Activated CD8-positive, alpha-beta memory T cell treated with anti-CD3 and anti-CD28 coated beads for 1 hour (primary cell): ENCODE results near the gene C9.
"Not testable (repeated sequence)": the region's sequence is repeated elsewhere in the genome, so short reads cannot be mapped to it uniquely, and the experiment has no call there.

ENCODE experiments used
- DNase-seq, 2 donors: peaks; one replicate each; pipeline ENCODE4 v3.0.0-alpha.2; 2020; ENCODE audit warnings: low read depth in 1 of 2; ENCODE audit errors: extremely low read depth in 1 of 2

The C9 gene

GRCh38 chr5:39373791-39374190 is 9.5 kb upstream of the C9 start:
- no peak for DNase-seq

- no peak for DNase-seq
Observed at GRCh38 chr5:39371367-39371635, 7.0 kb upstream of the C9 start.

GRCh38 chr5:39370555-39371366 is 6.5 kb upstream of the C9 start:
- DNase-seq, result no peak

- DNase-seq, result no peak
Observed at GRCh38 chr5:39369123-39369815, 5.0 kb upstream of the C9 start.

DNA sequence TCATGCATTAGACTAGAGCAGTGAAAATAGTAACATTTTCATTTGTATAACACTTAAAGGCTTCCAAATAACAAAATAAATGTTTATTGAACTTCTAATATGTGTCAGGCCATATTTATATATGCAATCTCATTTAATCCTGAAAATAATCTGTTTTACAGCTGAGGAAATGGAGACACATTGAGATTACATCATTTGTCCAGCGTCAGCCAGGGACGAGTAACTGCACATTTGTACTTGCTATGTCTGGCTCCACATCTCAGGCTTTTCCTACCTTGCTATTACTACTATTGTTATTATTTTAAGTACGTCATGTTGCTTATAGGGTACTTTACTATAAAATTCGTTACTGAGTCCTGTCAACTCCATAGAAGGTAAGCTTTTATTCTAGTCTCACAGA is 3.8 kb upstream of the C9 start:
- DNase-seq, result no peak

GRCh38 chr5:39367711-39368110 is 3.4 kb upstream of the C9 start:
- no peak for DNase-seq

GRCh38 chr5:39363217-39363616 is 1.1 kb downstream of the C9 start:
- DNase-seq, result no peak

- DNase-seq, result no peak
Observed at GRCh38 chr5:39362646-39363045, 1.6 kb downstream of the C9 start.

DNA sequence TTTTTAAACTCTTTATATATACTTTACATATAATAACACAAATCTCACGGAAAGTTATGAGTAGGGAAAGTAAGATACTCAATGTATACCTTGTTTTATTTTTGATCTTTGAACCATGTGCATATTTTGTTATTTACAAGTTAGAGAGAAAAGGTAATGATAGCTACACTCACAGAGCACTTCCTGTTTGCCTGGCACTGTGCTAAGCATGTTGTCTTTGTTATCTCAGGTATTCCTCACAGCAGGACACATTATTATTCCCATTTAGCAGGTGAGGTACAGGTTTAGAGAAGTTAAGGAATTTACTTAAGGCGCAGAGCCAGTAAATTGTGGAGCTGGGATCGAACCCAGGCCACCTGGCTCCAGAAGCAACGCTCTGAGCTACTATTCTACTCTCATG is 3.0 kb downstream of the C9 start:
- no peak for DNase-seq

- DNase-seq, result no peak
Observed at GRCh38 chr5:39360471-39361111, 3.7 kb downstream of the C9 start.

GRCh38 chr5:39356263-39356662 is 8.0 kb downstream of the C9 start:
- DNase-seq, result no peak

- no peak for DNase-seq
Observed at GRCh38 chr5:39355324-39355723, 9.0 kb downstream of the C9 start.

DNA sequence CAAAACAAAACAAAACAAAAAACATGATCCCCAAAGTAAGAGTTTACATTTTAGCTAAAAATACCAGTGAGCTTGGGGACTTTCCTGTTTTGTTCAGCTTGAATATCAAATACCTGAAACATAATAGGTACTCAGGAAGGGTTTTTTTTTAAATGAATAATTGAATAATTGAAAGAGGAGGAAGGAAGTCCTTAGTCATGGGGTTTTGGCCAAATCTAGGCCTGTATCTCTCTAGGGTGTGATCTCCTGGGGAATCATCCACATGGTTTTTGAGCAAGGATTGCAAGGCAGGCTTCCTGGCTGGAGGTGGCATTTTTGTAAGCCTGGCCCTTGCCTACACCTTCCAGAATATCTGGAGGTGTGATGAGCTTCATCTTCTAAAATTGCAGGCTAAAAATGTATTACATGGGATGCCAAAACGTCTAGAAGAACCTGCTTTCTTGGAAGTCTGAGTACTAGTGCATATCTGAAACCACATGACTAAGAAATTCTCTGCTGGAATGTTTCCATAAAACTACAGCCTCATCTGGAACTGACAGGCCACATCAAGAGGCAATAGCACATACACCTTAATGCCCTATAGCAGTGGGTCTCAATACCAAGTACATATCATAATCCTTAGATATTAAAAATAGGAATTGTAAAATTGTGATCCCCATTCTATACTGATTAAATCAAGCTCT is 10.4 kb downstream of the C9 start:
- DNase-seq, result no peak

DNA sequence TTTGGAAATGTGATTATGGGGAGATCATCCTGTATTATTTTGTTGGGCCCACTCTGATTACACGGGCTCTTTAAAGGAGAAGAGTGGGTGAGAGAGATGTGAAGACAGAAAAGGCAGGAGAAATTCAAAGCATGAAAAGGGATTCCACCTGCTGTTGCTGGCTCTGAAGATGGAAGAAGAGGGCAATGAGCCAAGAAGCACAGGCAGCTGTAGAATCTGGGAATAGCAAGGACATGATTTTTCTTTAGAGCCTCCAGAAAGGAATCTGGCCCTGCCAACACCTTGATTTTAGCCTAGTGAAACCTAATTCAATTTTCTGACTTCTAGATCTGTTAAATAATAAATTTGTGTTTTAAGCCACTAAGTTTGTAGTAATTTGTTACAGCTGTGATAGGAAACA is 11.3 kb downstream of the C9 start:
- no peak for DNase-seq

DNA sequence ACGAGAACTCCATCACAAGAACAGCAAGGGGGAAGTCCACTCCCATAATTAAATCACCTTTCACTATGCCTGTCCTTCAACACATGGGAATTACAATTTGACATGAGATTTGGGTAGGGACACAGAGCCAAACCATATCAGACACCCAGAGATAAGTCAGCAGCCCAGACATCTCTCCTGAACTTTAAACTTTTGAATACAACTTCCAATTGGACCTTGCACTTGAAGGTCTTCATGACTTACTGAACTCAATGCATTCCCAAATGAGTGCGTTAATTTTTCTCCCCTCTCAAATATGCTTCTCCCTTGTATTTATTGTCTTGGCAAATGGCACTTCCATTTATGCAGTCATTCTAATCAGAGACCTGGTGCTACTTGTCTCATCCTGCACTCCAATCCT is 12.1 kb downstream of the C9 start:
- no peak for DNase-seq

GRCh38 chr5:39349484-39349883 is 14.8 kb downstream of the C9 start:
- DNase-seq, result no peak

- DNase-seq, result no peak
Observed at GRCh38 chr5:39342460-39342859, 21.8 kb downstream of the C9 start.

GRCh38 chr5:39341896-39342295 is 22.4 kb downstream of the C9 start:
- no peak for DNase-seq

DNA sequence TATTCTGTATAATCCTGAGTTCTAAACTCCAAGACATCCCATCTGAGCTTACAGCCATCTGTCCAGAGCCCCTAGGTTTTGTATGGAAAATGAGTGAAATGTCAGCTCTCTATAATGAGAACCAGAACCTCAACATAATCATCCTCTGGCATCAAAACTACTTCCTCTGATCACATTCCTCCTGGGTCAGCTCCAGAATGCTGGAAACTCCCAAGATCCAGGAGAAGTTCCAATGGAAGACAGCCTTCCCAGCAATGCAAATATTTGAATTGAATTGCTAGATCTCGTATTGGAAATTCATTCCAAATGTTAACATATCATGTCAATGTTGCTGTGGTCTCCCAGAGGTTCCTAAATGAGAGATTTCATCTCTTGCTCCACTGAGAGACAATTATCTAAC is 23.8 kb downstream of the C9 start:
- no peak for DNase-seq

- no peak for DNase-seq
Observed at GRCh38 chr5:39337252-39337915, 26.9 kb downstream of the C9 start.

DNA sequence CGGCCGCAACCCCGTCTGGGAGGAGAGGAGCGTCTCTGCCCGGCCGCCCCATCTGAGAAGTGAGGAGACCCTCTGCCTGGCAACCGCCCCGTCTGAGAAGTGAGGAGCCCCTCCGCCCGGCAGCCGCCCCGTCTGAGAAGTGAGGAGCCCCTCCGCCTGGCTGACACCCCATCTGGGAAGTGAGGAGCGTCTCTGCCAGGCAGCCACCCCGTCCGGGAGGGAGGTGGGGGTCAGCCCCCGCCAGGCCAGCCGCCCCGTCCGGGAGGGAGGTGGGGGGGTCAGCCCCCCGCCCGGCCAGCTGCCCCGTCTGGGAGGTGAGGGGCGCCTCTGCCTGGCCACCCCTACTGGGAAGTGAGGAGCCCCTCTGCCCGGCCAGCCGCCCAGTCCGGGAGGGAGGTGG is 30.0 kb downstream of the C9 start:
- DNase-seq, result not testable (repeated sequence)
